ENCODE results near the gene ESR1.

The ESR1 gene

DNA sequence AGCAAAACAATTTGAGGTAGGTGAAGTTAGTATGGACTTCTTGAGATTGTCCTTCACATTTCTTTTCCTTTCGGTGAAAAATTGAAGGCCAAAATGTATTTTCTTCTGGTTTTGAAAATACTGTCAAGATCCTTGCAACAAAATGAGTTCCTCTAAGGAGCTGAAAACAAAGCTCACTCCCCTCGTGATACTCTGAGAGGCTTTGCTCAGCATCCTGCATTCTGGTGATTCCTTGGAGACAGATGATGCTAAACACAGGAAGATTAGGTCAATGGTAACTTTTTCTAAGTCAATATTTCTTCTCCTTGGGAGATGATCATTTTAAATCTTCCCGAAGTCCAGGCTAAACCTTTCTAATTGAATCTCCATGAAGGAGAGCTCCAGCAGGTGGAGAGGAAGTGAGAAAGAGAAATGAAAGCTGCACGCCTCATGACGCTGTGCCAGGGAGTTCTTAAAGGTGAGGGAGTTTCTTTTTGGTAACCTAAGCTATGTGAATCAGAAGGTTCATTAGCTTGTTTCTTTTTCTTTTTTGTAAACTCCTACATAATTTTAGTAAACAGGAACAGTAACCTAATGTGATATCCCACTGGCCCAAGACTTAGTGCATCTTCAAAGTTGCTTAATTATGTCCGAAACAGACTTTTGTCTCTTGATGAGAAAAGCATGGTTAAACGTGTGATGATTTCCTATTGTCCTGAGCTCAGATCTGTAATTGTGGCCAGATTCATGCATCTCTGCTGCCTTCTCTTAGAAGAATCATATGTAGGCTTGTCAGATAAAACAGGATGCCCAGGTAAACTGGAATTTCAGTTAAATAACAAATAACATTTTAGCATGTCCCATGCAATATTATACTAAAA lies 15.0 kb downstream of the ESR1 start:
- TF ChIP-seq, protein P1, sequence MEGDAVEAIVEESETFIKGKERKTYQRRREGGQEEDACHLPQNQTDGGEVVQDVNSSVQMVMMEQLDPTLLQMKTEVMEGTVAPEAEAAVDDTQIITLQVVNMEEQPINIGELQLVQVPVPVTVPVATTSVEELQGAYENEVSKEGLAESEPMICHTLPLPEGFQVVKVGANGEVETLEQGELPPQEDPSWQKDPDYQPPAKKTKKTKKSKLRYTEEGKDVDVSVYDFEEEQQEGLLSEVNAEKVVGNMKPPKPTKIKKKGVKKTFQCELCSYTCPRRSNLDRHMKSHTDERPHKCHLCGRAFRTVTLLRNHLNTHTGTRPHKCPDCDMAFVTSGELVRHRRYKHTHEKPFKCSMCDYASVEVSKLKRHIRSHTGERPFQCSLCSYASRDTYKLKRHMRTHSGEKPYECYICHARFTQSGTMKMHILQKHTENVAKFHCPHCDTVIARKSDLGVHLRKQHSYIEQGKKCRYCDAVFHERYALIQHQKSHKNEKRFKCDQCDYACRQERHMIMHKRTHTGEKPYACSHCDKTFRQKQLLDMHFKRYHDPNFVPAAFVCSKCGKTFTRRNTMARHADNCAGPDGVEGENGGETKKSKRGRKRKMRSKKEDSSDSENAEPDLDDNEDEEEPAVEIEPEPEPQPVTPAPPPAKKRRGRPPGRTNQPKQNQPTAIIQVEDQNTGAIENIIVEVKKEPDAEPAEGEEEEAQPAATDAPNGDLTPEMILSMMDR (IDR thresholded peaks at IDR 0.05; ENCODE audit: low read depth, low read length), result no peak
- Histone ChIP-seq H3K4me1 (no peaks in the 10 kb centered on the region), H3K9me3 (no peaks in the 10 kb centered on the region), H3K36me3 (no peaks in the 10 kb centered on the region), H3K4me3 (ENCODE audit: low read depth, low read length) (no peak overlapping the region), H3K27me3 (peaks cover 8% of the 10 kb centered on the region; the same call in 1 of the 2 replicates)
- no peak for DNase-seq

DNA sequence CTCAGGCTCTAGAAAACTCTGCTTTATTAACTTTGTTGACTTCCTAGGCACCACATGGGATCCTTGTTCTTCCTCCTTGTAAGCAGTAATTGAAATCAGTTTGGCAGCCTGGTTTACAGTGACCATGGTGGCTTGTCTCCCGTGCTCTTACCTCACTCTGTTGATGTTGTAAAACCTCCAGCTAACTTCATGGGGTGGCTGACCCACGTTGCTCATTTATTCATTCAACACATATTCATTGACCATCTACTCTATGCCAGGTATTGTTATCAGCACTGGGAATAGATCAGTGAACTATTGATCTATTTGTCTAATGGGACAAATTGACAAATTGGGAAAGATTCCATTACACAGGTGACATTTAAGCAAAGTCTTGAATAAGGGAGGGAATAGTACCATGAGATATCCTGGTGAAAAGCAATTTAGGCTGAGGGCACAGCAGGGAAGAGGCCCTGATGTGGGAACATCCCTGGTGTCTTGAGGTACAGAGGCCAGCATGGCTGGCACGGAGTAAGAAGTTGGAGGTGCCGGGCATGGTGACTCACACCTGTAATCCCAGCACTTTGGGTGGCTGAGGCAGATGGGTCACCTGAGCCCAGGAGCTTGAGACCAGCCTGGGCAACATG lies 19.1 kb downstream of the ESR1 start:
- Histone ChIP-seq H3K4me3 (ENCODE audit: low read depth, low read length) (no peak overlapping the region), H3K9me3 (no peaks in the 10 kb centered on the region)
- TF ChIP-seq, protein P1 (IDR thresholded peaks at IDR 0.05; ENCODE audit: low read depth, low read length), result no peak

DNA sequence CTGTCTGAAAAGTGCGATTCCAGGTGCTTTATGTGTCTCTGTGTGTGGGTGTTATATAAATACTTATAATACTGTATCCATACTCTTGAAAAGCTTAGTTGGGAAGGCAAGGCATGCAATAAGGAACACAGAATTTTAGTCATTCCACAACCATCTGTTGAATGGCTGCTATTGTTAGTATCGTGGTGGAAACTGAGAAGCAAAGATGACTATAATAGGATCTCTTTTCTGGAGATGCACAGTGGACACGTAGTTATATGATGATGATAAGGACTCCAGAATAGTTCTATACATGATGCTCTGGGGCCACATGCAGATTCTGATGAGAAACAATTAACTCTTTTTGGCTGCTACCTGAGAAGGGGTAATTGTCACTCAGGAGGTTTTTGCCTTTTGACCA lies 25.2 kb downstream of the ESR1 start:
- Histone ChIP-seq H3K4me3 (ENCODE audit: low read depth, low read length) (no peak overlapping the region), H3K9me3 (no peaks in the 10 kb centered on the region), H3K36me3 (no peaks in the 10 kb centered on the region), H3K4me1 (no peaks in the 10 kb centered on the region), H3K27me3 (no peaks in the 10 kb centered on the region)
- DNase-seq, result no peak
- TF ChIP-seq, protein P1 (IDR thresholded peaks at IDR 0.05; ENCODE audit: low read depth, low read length), result no peak

More for the DNA sequence above, 19.1 kb downstream of the ESR1 start:
- no peak for DNase-seq
- no peaks in the 10 kb centered on the region for H3K36me3 ChIP-seq
- no peaks in the 10 kb centered on the region for H3K4me1 ChIP-seq
- peaks cover 5% of the 10 kb centered on the region; the same call in 1 of the 2 replicates for H3K27me3 ChIP-seq

DNA sequence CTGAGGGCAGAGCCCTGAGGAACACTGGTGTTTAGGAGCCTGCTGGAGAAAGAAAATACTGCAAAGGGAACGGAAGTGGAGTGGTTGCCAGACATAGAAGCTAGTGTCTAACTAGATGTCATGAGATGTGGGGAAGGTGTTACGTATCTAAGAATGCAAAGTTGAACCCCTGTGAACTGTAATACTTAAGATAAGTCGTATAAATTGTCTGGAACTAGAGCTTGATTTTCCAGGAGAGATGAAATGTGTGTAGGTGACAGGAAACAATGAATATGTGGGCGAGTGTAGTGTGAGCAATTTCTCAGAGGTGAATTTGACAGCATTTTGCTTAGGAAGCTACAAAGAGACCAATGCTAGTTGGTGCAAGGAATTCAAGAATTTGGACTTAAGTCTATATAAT lies 27.9 kb downstream of the ESR1 start:
- Histone ChIP-seq H3K9me3 (no peaks in the 10 kb centered on the region), H3K4me3 (ENCODE audit: low read depth, low read length) (no peak overlapping the region), H3K4me1 (no peaks in the 10 kb centered on the region), H3K27me3 (no peaks in the 10 kb centered on the region), H3K36me3 (no peaks in the 10 kb centered on the region)
- TF ChIP-seq, protein P1 (IDR thresholded peaks at IDR 0.05; ENCODE audit: low read depth, low read length), result no peak
- no peak for DNase-seq

DNA sequence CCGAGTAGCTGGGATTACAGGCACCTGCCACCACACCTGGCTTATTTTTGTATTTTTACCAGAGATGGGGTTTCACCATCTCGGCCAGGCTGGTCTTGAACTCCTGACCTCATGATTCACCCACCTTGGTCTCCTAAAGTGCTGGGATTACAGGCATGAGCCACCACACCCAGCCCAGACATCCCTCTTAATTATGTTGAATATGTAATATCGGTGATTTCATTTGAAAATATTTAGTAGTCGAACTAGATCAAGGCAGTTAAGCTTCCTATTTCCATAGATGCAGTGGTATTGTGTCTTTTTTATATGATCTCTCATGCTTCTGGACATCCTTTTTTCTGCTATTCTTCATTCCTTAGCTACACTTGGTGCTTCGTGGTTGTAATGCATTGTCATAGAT lies 29.7 kb downstream of the ESR1 start:
- no peak for DNase-seq
- Histone ChIP-seq H3K27me3 (no peaks in the 10 kb centered on the region), H3K36me3 (no peaks in the 10 kb centered on the region), H3K4me3 (ENCODE audit: low read depth, low read length) (no peak overlapping the region), H3K9me3 (no peaks in the 10 kb centered on the region), H3K4me1 (no peaks in the 10 kb centered on the region)
- TF ChIP-seq, protein P1 (IDR thresholded peaks at IDR 0.05; ENCODE audit: low read depth, low read length), result no peak

DNA sequence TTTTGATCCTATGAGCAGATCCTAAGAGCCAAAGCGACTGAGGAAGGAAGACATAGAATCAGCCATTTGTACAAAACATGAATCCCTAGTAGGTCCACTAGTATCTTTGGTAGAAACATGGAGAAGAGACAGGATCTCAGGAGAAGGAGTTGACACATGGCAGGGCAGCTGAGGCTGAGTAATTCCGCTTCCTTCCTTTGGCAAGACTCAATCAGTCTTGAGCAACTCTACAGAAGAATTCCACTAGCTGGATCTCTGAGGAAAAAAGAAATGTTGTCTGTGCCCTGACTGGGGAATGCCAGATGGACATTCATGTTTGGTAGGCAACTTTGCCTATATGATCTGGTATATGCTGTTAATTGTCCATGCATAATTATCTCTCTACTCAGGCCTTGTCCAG lies 35.3 kb downstream of the ESR1 start:
- no peaks in the 10 kb centered on the region for H3K9me3 ChIP-seq
- H3K4me3 ChIP-seq (ENCODE audit: low read depth, low read length), result no peak overlapping the region
- TF ChIP-seq, protein P1 (IDR thresholded peaks at IDR 0.05; ENCODE audit: low read depth, low read length), result no peak
- no peaks in the 10 kb centered on the region for H3K36me3 ChIP-seq
- no peak for DNase-seq
- no peaks in the 10 kb centered on the region for H3K27me3 ChIP-seq
- H3K4me1 ChIP-seq, result no peaks in the 10 kb centered on the region

Measured in BE2C (cell line).